Thyroid gland (tissue), 4 donors: ENCODE results near the gene ACTL7B. TPM values are rescaled to one million over a fixed set of nuclear protein-coding genes. Genes with fewer than 3 reads are reported as not detected.

Experiments
- DNase-seq, 2 donors: peaks; one replicate each; pipeline ENCODE4 v3.0.0-alpha.2; 2019
- H3K27ac ChIP-seq, 3 donors: fragments of 200-600 bp; sonication (generic); 1 replicate in 2 of 3; 2 replicates in 1 of 3; pipeline ENCODE4 v1.5.1; 2016 to 2019; ENCODE audit warnings: mild to moderate bottlenecking in 1 of 3, moderate library complexity in 1 of 3
- H3K27me3 ChIP-seq: fragments of 200-600 bp; sonication (generic); one replicate; pipeline ENCODE4 v1.5.1; 2019
- H3K36me3 ChIP-seq, 2 donors: fragments of 200-600 bp; sonication (generic); one replicate each; pipeline ENCODE4 v1.5.1; 2016 to 2019
- H3K4me1 ChIP-seq, 2 donors: fragments of 200-600 bp; sonication (generic); one replicate each; pipeline ENCODE4 v1.5.1; 2017 to 2019
- H3K4me3 ChIP-seq, 3 donors: fragments of 200-600 bp; sonication (generic); replicated peaks in 1 of 3; 1 replicate in 2 of 3; 2 replicates in 1 of 3; pipeline ENCODE4 v1.5.1; 2016; ENCODE audit warnings: mild to moderate bottlenecking in 1 of 3
- H3K9me3 ChIP-seq: fragments of 200-600 bp; sonication (generic); one replicate; pipeline ENCODE4 v1.5.1; 2017
- POLR2A ChIP-seq, 2 donors: fragments of 450-650 bp; IDR thresholded peaks; one replicate each; pipeline ENCODE4 v1.6.1; 2017; ENCODE audit warnings: antibody characterized with exemption in 2 of 2, mild to moderate bottlenecking in 2 of 2, moderate library complexity in 1 of 2
- WGBS, 2 donors: methylation state at CpG; one replicate each; pipeline ENCODE4 v1.1.5; 2017; 5-methylcytosine and 5-hydroxymethylcytosine counted together
- intact Hi-C: fragments of 100-400 bp; cut with DNase I; formaldehyde crosslinking; loops from one replicate; pipeline ENCODE4 v1.15.1; 2023
- total RNA-seq, 4 donors: library from RNA; depleted of rRNA; stranded (reverse); fragments of >200 nt; gene quantifications; one replicate each; pipeline ENCODE4 v1.2.3, GENCODE V29; 2016
- TF ChIP-seq, protein P1 (sequence below), 6 experiments: fragments of 200-600 bp in 3 of 6; fragments of 450-650 bp in 3 of 6; sonication (generic) in 3 of 6; IDR thresholded peaks; one replicate each; pipeline ENCODE4 v1.5.1; 2016 to 2019; ENCODE audit warnings: antibody characterized with exemption in 6 of 6, mild to moderate bottlenecking in 2 of 6, inconsistent platforms in 1 of 6, moderate library complexity in 1 of 6

The ACTL7B gene
- total RNA-seq, 4 donors from 2014 or later, result 0.33 to 0.54 TPM; not detected in 2

DNA sequence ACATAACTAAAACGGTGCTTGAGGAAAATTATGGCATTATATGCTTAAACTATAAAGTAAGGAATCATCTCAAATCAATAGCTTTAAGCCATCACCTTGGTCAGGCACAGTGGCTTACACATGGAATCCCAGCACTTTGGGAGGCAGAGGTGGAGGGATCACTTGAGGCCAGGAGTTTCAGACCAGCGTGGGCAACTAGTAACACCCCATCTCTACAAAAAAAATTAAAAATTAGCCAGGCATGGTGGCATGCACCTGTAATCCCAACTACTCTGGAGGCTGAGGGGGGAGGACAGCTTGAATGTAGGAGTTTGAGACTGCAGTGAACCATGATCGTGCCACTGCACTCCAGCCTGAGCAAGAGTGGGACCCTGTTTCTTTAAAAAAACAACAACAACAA lies 28.9 kb upstream of the ACTL7B start:
- TF ChIP-seq, protein P1, sequence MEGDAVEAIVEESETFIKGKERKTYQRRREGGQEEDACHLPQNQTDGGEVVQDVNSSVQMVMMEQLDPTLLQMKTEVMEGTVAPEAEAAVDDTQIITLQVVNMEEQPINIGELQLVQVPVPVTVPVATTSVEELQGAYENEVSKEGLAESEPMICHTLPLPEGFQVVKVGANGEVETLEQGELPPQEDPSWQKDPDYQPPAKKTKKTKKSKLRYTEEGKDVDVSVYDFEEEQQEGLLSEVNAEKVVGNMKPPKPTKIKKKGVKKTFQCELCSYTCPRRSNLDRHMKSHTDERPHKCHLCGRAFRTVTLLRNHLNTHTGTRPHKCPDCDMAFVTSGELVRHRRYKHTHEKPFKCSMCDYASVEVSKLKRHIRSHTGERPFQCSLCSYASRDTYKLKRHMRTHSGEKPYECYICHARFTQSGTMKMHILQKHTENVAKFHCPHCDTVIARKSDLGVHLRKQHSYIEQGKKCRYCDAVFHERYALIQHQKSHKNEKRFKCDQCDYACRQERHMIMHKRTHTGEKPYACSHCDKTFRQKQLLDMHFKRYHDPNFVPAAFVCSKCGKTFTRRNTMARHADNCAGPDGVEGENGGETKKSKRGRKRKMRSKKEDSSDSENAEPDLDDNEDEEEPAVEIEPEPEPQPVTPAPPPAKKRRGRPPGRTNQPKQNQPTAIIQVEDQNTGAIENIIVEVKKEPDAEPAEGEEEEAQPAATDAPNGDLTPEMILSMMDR (IDR thresholded peaks at IDR 0.05), result no peak
- TF ChIP-seq POLR2A (IDR thresholded peaks at IDR 0.05), result no peak
- Histone ChIP-seq H3K27ac (no peak overlapping the region), H3K9me3 (no peaks in the 10 kb centered on the region), H3K27me3 (no peaks in the 10 kb centered on the region), H3K4me3 (no peak overlapping the region), H3K36me3 (peaks cover 4 to 21% of the 10 kb centered on the region in 2 donors), H3K4me1 (peaks cover 0 to 6% of the 10 kb centered on the region in 2 donors)
- intact Hi-C loops, result no loop called here
- WGBS, 2 donors, result 91 to 94% methylated on average over 3 of the region's 3 CpGs
- no peak for DNase-seq

DNA sequence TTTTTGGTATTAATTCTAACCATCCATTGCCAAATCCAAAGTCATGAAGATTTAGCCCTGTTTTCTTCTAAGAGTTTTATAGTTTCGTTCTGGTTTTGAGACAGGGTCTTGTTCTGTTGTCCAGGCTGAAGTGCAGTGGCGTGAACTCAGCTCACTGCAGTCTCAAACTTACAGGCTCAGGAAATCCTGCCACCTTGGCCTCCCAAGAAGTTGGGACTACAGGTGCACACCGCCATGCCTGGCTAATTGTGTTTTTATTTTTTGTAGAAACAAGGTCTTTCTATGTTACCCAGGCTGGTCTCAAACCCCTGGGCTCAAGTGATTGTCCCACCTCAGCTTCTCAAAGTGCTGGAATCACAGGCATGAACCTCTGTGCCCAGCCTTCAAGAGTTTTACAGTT lies 27.3 kb upstream of the ACTL7B start:
- Histone ChIP-seq H3K27me3 (no peaks in the 10 kb centered on the region), H3K4me1 (peaks cover 0 to 6% of the 10 kb centered on the region in 2 donors), H3K9me3 (no peaks in the 10 kb centered on the region), H3K27ac (no peak overlapping the region), H3K36me3 (peaks cover 19 to 28% of the 10 kb centered on the region in 2 donors), H3K4me3 (no peak overlapping the region)
- 97 to 98% methylated on average over 3 of the region's 3 CpGs for WGBS, 2 donors
- no peak for DNase-seq
- TF ChIP-seq, protein P1 (IDR thresholded peaks at IDR 0.05), result no peak
- TF ChIP-seq POLR2A (IDR thresholded peaks at IDR 0.05), result no peak
- intact Hi-C loops, result no loop called here

DNA sequence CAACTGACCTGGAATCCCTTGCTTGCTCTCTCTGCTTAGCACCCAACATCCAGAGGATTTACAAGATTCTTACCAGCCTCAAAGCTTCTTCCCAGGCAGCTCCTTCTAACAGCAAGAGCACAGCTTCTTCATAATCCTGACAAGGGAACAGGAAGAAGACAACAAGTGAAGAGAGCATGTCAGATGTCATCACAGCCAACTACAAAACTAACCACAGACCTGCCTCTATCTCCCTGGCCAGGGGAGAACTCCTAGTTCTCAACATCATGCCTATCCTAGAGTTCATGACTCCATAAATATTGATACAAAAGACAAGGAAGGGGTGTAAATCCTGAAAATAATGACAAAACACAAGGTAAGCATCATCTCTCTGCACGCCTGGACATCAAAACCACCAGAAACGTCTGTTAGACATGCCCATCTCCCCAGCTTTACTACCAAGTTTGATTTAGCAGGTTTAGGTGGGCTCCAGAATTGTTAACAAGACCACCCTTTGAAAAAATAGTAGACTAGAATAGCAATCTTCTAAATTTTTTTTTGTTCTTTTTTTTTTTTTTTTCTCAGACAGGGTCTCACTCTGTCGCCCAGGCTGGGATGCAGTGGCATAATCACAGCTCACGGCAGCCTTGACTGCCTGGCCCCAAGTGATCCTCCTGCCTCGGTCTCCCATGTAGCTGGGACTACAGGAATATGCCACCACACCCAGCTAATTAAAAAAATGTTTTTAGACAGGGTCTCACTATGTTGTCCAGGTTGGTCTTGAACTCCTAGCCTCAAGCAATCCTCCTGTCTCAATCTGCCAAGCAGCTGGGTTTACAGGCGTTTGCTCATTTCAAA lies 26.5 kb upstream of the ACTL7B start:
- Histone ChIP-seq H3K27me3 (no peaks in the 10 kb centered on the region), H3K4me3 (no peak overlapping the region), H3K36me3 (peaks cover 27% of the 10 kb centered on the region in 2 donors), H3K9me3 (no peaks in the 10 kb centered on the region), H3K27ac (no peak overlapping the region), H3K4me1 (peaks cover 0 to 6% of the 10 kb centered on the region in 2 donors)
- 95 to 98% methylated on average over 6 of the region's 6 CpGs for WGBS, 2 donors
- intact Hi-C loops, result no loop called here
- TF ChIP-seq, protein P1 (IDR thresholded peaks at IDR 0.05), result no peak
- no peak for TF ChIP-seq POLR2A (IDR thresholded peaks at IDR 0.05)
- no peak for DNase-seq

DNA sequence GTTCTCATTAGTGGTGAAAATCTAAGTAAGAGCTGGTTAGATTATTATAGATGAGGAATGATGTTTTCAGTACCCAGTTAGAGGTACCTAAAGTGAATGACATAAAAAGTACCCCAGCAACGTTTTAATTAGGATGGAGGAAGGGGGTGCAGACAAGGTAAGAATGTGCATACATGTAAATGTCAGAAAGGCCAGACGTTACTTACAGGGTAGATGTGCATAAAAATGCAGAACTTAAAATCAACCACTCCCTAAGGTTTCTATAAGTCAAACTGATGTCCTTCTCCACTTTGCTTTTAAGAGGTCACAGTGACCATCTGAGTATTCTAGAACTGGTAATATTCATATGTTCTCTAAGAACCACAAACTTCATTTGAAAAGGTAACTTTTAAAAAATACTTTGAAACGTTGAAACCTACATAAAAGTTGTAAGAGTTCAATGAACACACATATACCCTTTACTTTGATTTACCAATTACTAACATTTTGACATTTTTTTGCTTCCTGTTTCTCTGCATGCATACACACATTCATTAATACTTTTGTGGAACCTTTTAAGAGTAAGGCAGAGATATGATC lies 25.0 kb upstream of the ACTL7B start:
- no peak for TF ChIP-seq POLR2A (IDR thresholded peaks at IDR 0.05)
- TF ChIP-seq, protein P1 (IDR thresholded peaks at IDR 0.05), result no peak
- no peaks in the 10 kb centered on the region for H3K9me3 ChIP-seq
- WGBS, 2 donors, result 83 to 85% methylated on average over 3 of the region's 3 CpGs
- intact Hi-C loops, result no loop called here
- no peak overlapping the region for H3K4me3 ChIP-seq
- no peak overlapping the region for H3K27ac ChIP-seq
- peaks cover 0 to 4% of the 10 kb centered on the region in 2 donors for H3K4me1 ChIP-seq
- peaks cover 34 to 42% of the 10 kb centered on the region in 2 donors for H3K36me3 ChIP-seq
- H3K27me3 ChIP-seq, result no peaks in the 10 kb centered on the region
- DNase-seq, result no peak

DNA sequence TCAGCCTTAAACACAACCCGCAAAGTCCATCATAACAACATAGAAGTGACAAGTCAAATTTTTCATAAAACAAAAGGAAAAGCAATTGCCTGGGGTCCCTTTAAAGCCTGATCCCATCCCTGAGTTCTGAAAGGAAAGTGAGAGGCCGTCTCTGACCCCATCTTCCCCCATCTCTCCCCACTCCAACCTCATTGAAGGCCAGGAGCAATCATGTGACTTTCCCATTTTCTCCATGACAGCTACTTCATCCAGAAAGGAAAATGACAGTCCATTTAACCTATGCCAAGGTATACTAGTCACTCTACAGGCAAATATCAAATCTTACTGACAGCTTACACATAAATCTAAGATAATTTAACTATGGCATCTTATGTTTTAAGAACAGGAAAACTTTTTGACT lies 21.7 kb upstream of the ACTL7B start:
- intact Hi-C loops, result no loop called here
- 92 to 96% methylated on average over 2 of the region's 2 CpGs for WGBS, 2 donors
- DNase-seq, result no peak
- Histone ChIP-seq H3K36me3 (peaks cover 54 to 63% of the 10 kb centered on the region in 2 donors), H3K27me3 (no peaks in the 10 kb centered on the region), H3K27ac (no peak overlapping the region), H3K4me3 (no peak overlapping the region), H3K4me1 (no peaks in the 10 kb centered on the region), H3K9me3 (no peaks in the 10 kb centered on the region)
- no peak for TF ChIP-seq POLR2A (IDR thresholded peaks at IDR 0.05)
- TF ChIP-seq, protein P1 (IDR thresholded peaks at IDR 0.05), result no peak
